IgD-negative memory B cell (primary cell): ENCODE results near the gene TNFRSF12A. TPM values are rescaled to one million over a fixed set of nuclear protein-coding genes. Genes with fewer than 3 reads are reported as not detected.
"Not testable (repeated sequence)": the region's sequence is repeated elsewhere in the genome, so short reads cannot be mapped to it uniquely, and the experiment has no call there.

ENCODE experiments used
- H3K27ac Mint-ChIP-seq, 3 donors: one replicate each; pipeline ENCODE4 v1.8.0; 2020 to 2022; ENCODE audit warnings: mild to moderate bottlenecking in 3 of 3, mixed read lengths in 3 of 3, moderate library complexity in 1 of 3
- H3K27me3 Mint-ChIP-seq: one replicate; pipeline ENCODE4 v1.8.0; 2021; ENCODE audit warnings: mixed read lengths
- H3K36me3 Mint-ChIP-seq: one replicate; pipeline ENCODE4 v1.8.0; 2020; ENCODE audit warnings: mild to moderate bottlenecking, mixed read lengths
- H3K4me1 Mint-ChIP-seq, 3 donors: one replicate each; pipeline ENCODE4 v1.8.0; 2020 to 2022; ENCODE audit warnings: mixed read lengths in 3 of 3, mild to moderate bottlenecking in 1 of 3
- H3K4me3 Mint-ChIP-seq, 4 donors: one replicate each; pipeline ENCODE4 v1.8.0; 2020 to 2022; ENCODE audit warnings: mild to moderate bottlenecking in 4 of 4, mixed read lengths in 4 of 4, moderate library complexity in 3 of 4
- H3K9me3 Mint-ChIP-seq, 3 donors: one replicate each; pipeline ENCODE4 v1.8.0; 2020 to 2021; ENCODE audit warnings: mixed read lengths in 3 of 3, mild to moderate bottlenecking in 1 of 3
- polyA plus RNA-seq: library from polyadenylated mRNA; unstranded; fragments of 300-500 nt; fragmentation: Illumina TruSeq; gene quantifications from one replicate; pipeline ENCODE4 v1.2.3, GENCODE V29; 2021

Gene TNFRSF12A
- polyA plus RNA-seq, 1 donor from 2014 or later: 0.31 TPM

DNA sequence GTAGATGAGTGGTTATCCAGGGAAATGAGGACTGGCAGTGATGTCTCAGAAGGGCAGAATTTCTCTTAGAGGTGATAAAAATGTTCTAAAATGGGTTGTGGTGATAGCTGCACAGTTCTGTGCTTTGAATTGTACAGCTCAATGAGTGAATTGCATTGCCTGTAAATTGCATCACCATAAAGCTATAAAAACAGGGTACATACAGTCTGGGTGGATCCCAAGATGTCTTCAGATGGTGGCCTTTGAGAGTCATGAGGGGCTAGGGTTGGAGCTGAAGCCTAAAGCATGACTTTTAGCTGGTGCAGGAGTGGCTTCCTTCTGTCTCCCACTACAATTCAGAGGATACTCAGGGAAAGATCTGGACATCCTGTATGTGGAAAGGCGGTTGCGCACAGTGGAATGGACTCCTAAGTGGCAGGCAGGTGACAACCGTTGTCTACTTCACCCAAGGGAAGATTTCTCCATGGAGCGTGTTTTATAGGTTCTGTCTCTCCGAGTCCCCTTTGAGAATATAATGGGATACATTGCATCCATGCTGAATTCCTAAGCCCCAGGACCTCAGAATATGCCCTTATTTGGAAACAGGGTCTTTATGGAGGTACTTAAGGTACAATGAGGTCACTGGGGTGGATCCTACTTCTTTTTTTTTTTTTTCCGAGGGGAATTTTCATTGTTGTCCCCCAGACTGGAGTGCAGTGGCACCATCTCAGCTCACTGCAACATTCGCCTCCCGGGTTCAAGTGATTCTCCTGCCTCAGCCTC, 43.6 kb downstream of the TNFRSF12A start:
- Mint-ChIP-seq H3K27me3 (peaks cover 2% of the 10 kb centered on the region), H3K27ac (no peak overlapping the region), H3K9me3 (no peaks in the 10 kb centered on the region), H3K4me3 (no peak overlapping the region), H3K4me1 (peaks cover 0 to 6% (median 1%) of the 10 kb centered on the region in 3 donors), H3K36me3 (no peaks in the 10 kb centered on the region)

DNA sequence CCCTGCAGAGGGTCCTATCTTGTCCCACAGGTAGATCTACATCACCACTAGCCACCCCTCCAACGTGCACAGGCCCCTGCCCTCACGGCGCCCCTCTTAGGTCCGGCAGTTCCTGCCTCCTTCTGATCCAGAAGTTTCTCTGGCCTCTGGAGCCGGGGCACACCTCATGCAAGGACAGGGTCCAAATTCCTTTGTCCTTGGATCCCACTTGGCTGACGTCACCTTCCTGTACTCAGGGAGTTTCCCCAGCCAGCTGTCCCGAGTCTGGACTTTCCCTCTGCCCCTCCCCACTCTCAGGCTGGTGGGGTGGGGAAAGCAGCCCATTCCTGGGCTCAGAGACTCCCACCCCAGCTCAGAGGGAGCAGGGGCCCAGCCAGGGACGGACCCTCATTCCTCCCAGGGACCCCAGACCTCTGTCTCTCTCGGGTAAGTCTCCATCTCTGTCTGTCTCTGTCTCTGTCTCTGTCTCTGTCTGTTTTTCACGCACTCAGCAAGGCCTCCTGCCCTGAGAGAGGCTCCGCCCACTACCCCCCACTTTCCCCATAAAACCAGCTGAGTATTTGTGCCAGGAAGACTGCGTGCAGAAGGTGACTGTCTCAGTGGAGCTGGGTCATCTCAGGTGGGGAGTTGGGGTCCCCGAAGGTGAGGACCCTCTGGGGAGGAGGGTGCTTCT, 45.0 kb downstream of the TNFRSF12A start, which contains the start of gene IL32:
IL32 (plus strand) TSS at position 572 of the 673 bp plus-strand sequence. CDS start 172 bp downstream, outside the sequence.
- Mint-ChIP-seq H3K9me3 (no peaks in the 10 kb centered on the region), H3K4me1 (peaks cover 0 to 6% (median 1%) of the 10 kb centered on the region in 3 donors), H3K27me3 (no peaks in the 10 kb centered on the region), H3K4me3 (peak within 1 kb of the TSS; percentile 35 to 92 (median 78)), H3K36me3 (no peaks in the 10 kb centered on the region), H3K27ac (peak within 1 kb of the TSS in 2 of 3 donors; percentile 18 to 85)

GRCh38 chr16:3065742-3066439, 45.7 kb downstream of the TNFRSF12A start:
- Mint-ChIP-seq H3K36me3 (no peaks in the 10 kb centered on the region), H3K27me3 (no peaks in the 10 kb centered on the region), H3K9me3 (no peaks in the 10 kb centered on the region), H3K4me3 (peak overlapping the region; percentile 35 to 92 (median 78)), H3K4me1 (peaks cover 0 to 6% (median 1%) of the 10 kb centered on the region in 3 donors), H3K27ac (peak overlapping the region in 1 of 3 donors; percentile 18)

DNA sequence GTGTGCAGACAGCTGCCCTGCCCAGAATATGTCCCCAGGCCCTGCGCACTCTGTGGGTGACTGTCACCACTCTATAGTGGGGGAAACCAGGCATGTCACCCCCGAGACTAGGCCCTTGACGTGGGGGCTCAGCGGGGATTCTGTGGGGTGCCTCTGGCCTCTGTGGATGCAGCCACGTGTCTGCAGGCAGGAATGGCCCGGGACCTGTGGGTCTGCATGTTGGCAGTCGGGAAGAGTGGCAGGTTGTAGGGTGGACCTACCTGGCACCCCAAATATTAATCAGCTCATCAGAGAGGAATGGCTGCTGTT, 46.2 kb downstream of the TNFRSF12A start:
- peak overlapping the region in 3 of 4 donors; percentile 52 to 66 (median 60) for H3K4me3 Mint-ChIP-seq
- no peaks in the 10 kb centered on the region for H3K36me3 Mint-ChIP-seq
- H3K4me1 Mint-ChIP-seq: peaks cover 0 to 6% (median 1%) of the 10 kb centered on the region in 3 donors

DNA sequence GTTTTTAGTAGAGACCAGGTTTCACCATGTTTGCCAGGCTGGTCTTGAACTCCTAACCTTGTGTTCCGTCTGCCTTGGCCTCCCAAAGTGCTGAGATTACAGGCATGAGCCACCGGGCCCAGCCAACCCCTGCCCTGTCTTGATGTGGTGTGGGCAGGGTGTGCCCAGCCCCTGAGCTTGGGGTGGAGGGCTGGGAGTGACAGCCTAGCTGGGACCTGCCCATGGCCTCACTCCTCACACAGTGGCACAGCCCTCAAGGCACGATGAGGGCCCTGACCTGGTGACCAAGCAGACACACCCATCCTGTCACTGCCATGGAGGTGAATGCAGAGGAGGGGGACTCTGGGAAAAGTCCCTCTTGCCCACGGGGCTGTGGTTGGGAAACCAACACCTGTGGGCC, 48.3 kb downstream of the TNFRSF12A start:
- no peaks in the 10 kb centered on the region for H3K36me3 Mint-ChIP-seq
- H3K27me3 Mint-ChIP-seq: no peaks in the 10 kb centered on the region
- peaks cover 0 to 14% (median 4%) of the 10 kb centered on the region in 3 donors for H3K4me1 Mint-ChIP-seq
- H3K4me3 Mint-ChIP-seq: peak overlapping the region in 1 of 4 donors; percentile 75
- no peaks in the 10 kb centered on the region for H3K9me3 Mint-ChIP-seq
- no peak overlapping the region for H3K27ac Mint-ChIP-seq

More for the DNA sequence above, 46.2 kb downstream of the TNFRSF12A start:
- Mint-ChIP-seq H3K27me3 (no peaks in the 10 kb centered on the region), H3K27ac (no peak overlapping the region), H3K9me3 (no peaks in the 10 kb centered on the region)

DNA sequence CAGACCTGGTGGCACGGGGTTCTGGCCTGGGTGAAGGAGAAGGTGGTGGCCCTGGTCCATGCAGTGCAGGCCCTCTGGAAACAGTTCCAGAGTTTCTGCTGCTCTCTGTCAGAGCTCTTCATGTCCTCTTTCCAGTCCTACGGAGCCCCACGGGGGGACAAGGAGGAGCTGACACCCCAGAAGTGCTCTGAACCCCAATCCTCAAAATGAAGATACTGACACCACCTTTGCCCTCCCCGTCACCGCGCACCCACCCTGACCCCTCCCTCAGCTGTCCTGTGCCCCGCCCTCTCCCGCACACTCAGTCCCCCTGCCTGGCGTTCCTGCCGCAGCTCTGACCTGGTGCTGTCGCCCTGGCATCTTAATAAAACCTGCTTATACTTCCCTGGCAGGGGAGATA, 49.0 kb downstream of the TNFRSF12A start:
- Mint-ChIP-seq H3K4me1 (peaks cover 0 to 21% (median 11%) of the 10 kb centered on the region in 3 donors), H3K4me3 (peak overlapping the region in 1 of 4 donors; percentile 39)
- H3K9me3 Mint-ChIP-seq, H3K27ac Mint-ChIP-seq, H3K36me3 Mint-ChIP-seq, H3K27me3 Mint-ChIP-seq: not testable (repeated sequence)

DNA sequence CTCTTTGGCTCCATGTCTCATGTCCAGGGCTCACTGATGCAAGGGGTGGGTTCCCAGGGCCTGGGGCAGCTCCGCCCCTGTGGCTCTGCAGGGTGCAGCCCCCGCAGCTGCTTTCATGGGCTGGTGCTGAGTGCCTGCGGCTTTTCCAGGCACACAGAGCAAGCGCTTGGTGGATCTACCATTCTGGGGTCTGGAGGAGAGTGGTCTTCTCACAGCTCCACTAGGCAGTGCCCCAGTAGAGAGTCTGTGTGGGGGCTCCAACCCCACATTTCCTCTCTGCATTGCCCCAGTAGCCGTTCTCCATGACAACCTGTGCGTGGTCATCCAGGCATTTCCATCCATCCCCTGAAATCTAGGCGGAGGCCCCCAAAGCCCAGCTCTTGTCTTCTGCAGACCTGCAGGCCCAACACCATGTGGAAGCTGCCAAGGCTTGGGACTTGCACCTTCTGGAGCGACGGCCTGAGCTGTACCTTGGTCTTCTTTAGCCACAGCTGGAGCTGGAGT, 50.5 kb downstream of the TNFRSF12A start:
- Mint-ChIP-seq H3K36me3 (no peaks in the 10 kb centered on the region), H3K4me1 (peaks cover 6 to 32% (median 23%) of the 10 kb centered on the region in 3 donors), H3K4me3 (no peak overlapping the region), H3K9me3 (peaks cover 0 to 2% (median 0%) of the 10 kb centered on the region in 3 donors), H3K27me3 (no peaks in the 10 kb centered on the region), H3K27ac (no peak overlapping the region)

GRCh38 chr16:3071655-3072054, 51.5 kb downstream of the TNFRSF12A start:
- H3K27ac Mint-ChIP-seq: peak overlapping the region in 1 of 3 donors; percentile 91
- H3K4me1 Mint-ChIP-seq: peaks cover 6 to 34% (median 24%) of the 10 kb centered on the region in 3 donors
- no peaks in the 10 kb centered on the region for H3K27me3 Mint-ChIP-seq
- no peaks in the 10 kb centered on the region for H3K36me3 Mint-ChIP-seq
- peak overlapping the region in 2 of 4 donors; percentile 63 to 70 for H3K4me3 Mint-ChIP-seq
- peaks cover 0 to 2% (median 0%) of the 10 kb centered on the region in 3 donors for H3K9me3 Mint-ChIP-seq

Other genes with a start within 250 kb of the TNFRSF12A start
- gene ELOB, start 243.1 kb upstream of the TNFRSF12A start, polyA plus RNA-seq: 262 TPM
- gene PRSS33, start 232.8 kb upstream of the TNFRSF12A start, polyA plus RNA-seq: not detected
- not detected for gene PRSS41, start 221.9 kb upstream of the TNFRSF12A start, polyA plus RNA-seq
- 10.4 TPM for gene PRSS21, start 203.1 kb upstream of the TNFRSF12A start, polyA plus RNA-seq
- not detected for gene ZG16B, start 190.1 kb upstream of the TNFRSF12A start, polyA plus RNA-seq
- not detected for gene PRSS22, start 162.2 kb upstream of the TNFRSF12A start, polyA plus RNA-seq
- gene FLYWCH2, start 137.2 kb upstream of the TNFRSF12A start, polyA plus RNA-seq: 20.8 TPM
- 14.8 TPM for gene FLYWCH1, start 108.4 kb upstream of the TNFRSF12A start, polyA plus RNA-seq
- gene KREMEN2, start 56.1 kb upstream of the TNFRSF12A start, polyA plus RNA-seq: 1.5 TPM
- gene PAQR4, start 51.0 kb upstream of the TNFRSF12A start, polyA plus RNA-seq: 1.9 TPM
- 1.4 TPM for gene PKMYT1, start 39.9 kb upstream of the TNFRSF12A start, polyA plus RNA-seq
- gene CLDN9, start 7.4 kb upstream of the TNFRSF12A start, polyA plus RNA-seq: not detected
- gene CLDN6, start 2.2 kb upstream of the TNFRSF12A start, polyA plus RNA-seq: not detected
- 26.2 TPM for gene HCFC1R1, start 3.6 kb downstream of the TNFRSF12A start, polyA plus RNA-seq
- gene THOC6, start 3.7 kb downstream of the TNFRSF12A start, polyA plus RNA-seq: 48.2 TPM
- not detected for gene BICDL2, start 16.6 kb downstream of the TNFRSF12A start, polyA plus RNA-seq
- gene MMP25, start 26.2 kb downstream of the TNFRSF12A start, polyA plus RNA-seq: 0.40 TPM
- 59.8 TPM for gene IL32, start 45.3 kb downstream of the TNFRSF12A start, polyA plus RNA-seq
- not detected for gene ZSCAN10, start 78.9 kb downstream of the TNFRSF12A start, polyA plus RNA-seq
- gene ZNF205, start 92.2 kb downstream of the TNFRSF12A start, polyA plus RNA-seq: not detected
- 1.9 TPM for gene ZNF213, start 114.7 kb downstream of the TNFRSF12A start, polyA plus RNA-seq
- gene OR1F1, start 167.8 kb downstream of the TNFRSF12A start, polyA plus RNA-seq: not detected
- gene ZNF200, start 214.8 kb downstream of the TNFRSF12A start, polyA plus RNA-seq: 8.3 TPM
- gene MEFV, start 236.3 kb downstream of the TNFRSF12A start, polyA plus RNA-seq: not detected